Kidney epithelial cell (primary cell): ENCODE results near the gene TYRP1. TPM values are rescaled to one million over a fixed set of nuclear protein-coding genes. Genes with fewer than 3 reads are reported as not detected.
"Not testable (repeated sequence)": the region's sequence is repeated elsewhere in the genome, so short reads cannot be mapped to it uniquely, and the experiment has no call there.

ENCODE experiments used
- DNase-seq: peaks from one replicate; pipeline ENCODE4 v3.0.0-alpha.2; 2010; ENCODE audit warnings: low read depth
- H3K27me3 ChIP-seq: 2 replicates; pipeline ENCODE4 v1.6.0; 2011; ENCODE audit warnings: low read length; ENCODE audit not compliant: control insufficient read depth, insufficient read depth
- H3K36me3 ChIP-seq: 2 replicates; pipeline ENCODE4 v1.5.1; 2011; ENCODE audit warnings: low read length; ENCODE audit not compliant: control insufficient read depth, insufficient read depth
- H3K4me3 ChIP-seq: 2 replicates; pipeline ENCODE4 v1.5.1; 2011; ENCODE audit warnings: low read depth, mild to moderate bottlenecking, control low read depth, low read length
- total RNA-seq: library from RNA; depleted of rRNA; stranded (reverse); fragments of >200 nt; gene quantifications from 2 replicates; pipeline ENCODE4 v1.2.3, GENCODE V29; 2015
- TF ChIP-seq, protein P1 (sequence below): IDR thresholded peaks from 2 replicates; pipeline ENCODE4 v1.5.1; 2011; ENCODE audit warnings: mild to moderate bottlenecking, moderate library complexity, low read length, control low read depth, inconsistent platforms; ENCODE audit not compliant: insufficient read depth, poor library complexity, severe bottlenecking

TYRP1 gene
- total RNA-seq, 1 donor from 2014 or later, result not detected

DNA sequence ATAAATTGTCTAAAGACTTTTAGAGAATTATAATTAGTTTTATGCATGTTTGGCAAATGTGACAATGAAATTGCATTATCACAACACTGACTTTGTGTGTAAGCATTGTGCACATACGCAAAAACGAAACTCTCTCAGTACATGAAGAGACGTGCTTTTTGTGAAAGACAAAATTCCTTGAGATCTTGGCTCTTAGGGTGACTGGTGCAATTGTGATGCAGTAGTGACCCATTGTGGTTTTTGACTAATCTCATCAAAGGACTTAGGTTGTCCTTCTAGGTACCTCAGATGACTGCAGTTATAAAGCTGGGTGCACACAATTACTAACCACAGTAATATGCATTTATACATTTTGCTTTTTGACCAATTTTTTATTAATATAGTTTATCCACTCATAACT is 25.3 kb upstream of the TYRP1 start:
- Histone ChIP-seq H3K27me3 (no peaks in the 10 kb centered on the region), H3K36me3 (no peaks in the 10 kb centered on the region), H3K4me3 (no peak overlapping the region)
- TF ChIP-seq, protein P1, sequence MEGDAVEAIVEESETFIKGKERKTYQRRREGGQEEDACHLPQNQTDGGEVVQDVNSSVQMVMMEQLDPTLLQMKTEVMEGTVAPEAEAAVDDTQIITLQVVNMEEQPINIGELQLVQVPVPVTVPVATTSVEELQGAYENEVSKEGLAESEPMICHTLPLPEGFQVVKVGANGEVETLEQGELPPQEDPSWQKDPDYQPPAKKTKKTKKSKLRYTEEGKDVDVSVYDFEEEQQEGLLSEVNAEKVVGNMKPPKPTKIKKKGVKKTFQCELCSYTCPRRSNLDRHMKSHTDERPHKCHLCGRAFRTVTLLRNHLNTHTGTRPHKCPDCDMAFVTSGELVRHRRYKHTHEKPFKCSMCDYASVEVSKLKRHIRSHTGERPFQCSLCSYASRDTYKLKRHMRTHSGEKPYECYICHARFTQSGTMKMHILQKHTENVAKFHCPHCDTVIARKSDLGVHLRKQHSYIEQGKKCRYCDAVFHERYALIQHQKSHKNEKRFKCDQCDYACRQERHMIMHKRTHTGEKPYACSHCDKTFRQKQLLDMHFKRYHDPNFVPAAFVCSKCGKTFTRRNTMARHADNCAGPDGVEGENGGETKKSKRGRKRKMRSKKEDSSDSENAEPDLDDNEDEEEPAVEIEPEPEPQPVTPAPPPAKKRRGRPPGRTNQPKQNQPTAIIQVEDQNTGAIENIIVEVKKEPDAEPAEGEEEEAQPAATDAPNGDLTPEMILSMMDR, result no peak
- DNase-seq, result no peak

DNA sequence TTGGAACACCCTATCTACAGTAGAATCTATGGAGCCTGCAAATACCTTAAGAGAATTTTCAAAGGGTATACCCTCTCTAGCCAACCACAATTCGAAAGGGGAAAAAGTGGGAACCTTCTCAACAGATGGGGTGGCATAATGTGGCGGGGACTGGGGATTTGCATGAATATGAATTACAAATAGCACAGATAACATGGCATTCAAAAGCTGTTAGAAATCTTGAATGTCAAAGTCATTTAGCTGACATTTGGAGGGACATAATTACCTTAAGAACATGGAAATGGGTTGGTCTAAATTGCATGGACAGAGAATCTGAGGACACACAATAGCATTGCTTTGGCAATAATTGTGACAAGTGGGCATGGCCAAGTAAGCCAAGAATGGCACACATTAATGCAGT is 23.2 kb upstream of the TYRP1 start:
- Histone ChIP-seq H3K4me3 (no peak overlapping the region), H3K27me3 (no peaks in the 10 kb centered on the region), H3K36me3 (no peaks in the 10 kb centered on the region)
- TF ChIP-seq, protein P1, result no peak
- no peak for DNase-seq

DNA sequence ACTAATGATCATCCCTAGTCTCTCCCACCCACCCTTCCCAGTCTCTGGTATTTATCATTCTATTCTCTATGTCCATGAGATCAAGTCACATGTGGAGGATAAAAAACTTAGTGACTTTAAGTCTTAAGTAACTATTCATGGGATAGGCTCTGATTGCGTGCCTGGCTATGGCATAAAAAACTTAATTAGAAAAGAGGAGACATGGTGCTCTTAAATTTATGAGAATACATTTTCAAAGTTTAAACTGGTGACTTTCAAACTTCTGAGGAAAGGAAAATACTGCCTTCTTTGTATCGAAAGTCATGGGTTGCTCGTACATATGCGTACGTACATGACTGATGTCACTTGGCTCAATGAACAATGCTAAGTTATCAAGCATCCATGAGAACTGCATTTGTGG is 18.2 kb upstream of the TYRP1 start:
- no peak for DNase-seq
- H3K27me3 ChIP-seq, result no peaks in the 10 kb centered on the region
- TF ChIP-seq, protein P1, result no peak
- H3K36me3 ChIP-seq, result no peaks in the 10 kb centered on the region
- no peak overlapping the region for H3K4me3 ChIP-seq

DNA sequence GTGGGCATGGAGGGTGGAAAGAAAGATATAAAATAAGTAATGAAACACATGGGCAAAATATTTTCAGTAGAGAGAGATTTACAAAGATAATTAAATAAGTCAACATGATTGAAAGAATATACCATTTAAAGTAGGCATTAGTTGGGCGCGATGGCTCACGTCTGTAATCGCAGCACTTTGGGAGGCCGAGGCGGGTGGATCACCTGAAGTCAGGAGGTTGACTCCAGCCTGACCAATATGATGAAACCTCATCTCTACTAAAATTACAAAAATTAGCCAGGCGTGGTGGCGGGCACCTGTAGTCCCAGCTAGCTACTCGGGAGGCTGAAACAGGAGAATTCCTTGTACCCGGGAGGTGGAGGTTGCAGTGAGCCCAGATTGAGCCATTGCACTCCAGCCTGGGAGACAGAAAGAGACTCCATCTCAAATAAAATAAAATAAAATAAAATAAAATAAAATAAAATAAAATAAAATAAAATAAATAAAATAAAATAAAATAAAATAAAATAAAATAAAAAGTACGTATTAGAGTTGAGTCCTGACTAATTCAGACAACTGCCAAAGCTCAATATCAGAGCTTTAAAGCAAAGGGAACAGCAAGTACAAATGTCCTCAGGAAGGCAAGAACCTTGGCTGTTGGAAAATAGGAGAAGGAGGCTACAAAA is 15.6 kb upstream of the TYRP1 start:
- H3K27me3 ChIP-seq, DNase-seq, H3K36me3 ChIP-seq, H3K4me3 ChIP-seq: not testable (repeated sequence)

DNA sequence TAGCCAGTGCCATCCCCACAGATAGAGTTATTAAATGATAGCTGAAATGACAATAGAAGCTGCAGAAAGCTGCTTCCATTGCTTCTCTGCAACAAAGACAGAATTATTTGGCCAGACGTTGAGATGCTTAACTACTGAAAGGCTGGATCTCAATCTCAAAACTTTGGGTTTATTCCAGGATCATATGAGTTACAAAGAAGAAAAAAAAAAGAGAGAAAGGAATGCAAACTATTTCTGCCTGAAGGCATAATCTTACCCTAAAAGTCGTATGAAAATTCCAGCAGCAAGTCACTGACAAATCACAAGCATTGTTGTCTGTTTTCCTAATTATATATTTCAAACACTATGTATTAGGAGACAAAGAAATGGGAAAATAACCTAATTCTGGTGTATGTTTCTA is 12.8 kb upstream of the TYRP1 start:
- no peaks in the 10 kb centered on the region for H3K36me3 ChIP-seq
- peak; percentile 5 for DNase-seq
- TF ChIP-seq, protein P1, result no peak
- H3K27me3 ChIP-seq, result no peaks in the 10 kb centered on the region
- no peak overlapping the region for H3K4me3 ChIP-seq

DNA sequence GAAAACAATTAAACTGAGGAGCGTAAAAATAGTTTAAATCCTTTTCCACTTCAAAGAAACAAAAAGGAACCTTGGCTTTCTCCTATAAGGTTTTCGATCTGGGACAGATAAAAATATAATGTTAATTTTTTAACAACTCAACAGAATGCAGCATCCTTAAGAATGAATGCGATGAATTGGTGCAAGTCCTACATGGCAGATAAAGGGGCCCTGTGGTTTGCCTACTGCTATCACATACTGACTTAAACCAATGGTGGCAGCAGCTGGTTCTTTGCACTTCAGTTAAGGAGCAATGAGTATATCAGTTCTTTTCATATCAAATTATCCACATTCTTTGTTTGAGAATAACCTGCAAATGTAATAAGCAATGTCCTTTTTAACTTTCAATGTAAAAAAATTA is 12.4 kb upstream of the TYRP1 start:
- TF ChIP-seq, protein P1, result no peak
- no peak overlapping the region for H3K4me3 ChIP-seq
- DNase-seq, result no peak
- no peaks in the 10 kb centered on the region for H3K27me3 ChIP-seq
- H3K36me3 ChIP-seq, result no peaks in the 10 kb centered on the region
